ENCODE results near the gene CDC42BPA.
"Not testable (repeated sequence)": the region's sequence is repeated elsewhere in the genome, so short reads cannot be mapped to it uniquely, and the experiment has no call there.

CDC42BPA gene

GRCh38 chr1:227260433-227260832 is 57.9 kb downstream of the CDC42BPA start:
- no peak for FAIRE-seq

GRCh38 chr1:227257964-227258363 is 60.3 kb downstream of the CDC42BPA start:
- FAIRE-seq = no peak

GRCh38 chr1:227255086-227255732 is 63.1 kb downstream of the CDC42BPA start:
- FAIRE-seq = no peak

- FAIRE-seq = no peak
Measured at GRCh38 chr1:227253065-227253464, 65.2 kb downstream of the CDC42BPA start.

- FAIRE-seq = no peak
Measured at GRCh38 chr1:227245613-227246320, 72.5 kb downstream of the CDC42BPA start.

GRCh38 chr1:227244339-227245118 is 73.8 kb downstream of the CDC42BPA start:
- no peak for FAIRE-seq

GRCh38 chr1:227242811-227243682 is 75.2 kb downstream of the CDC42BPA start:
- FAIRE-seq = no peak

GRCh38 chr1:227240983-227241382 is 77.3 kb downstream of the CDC42BPA start:
- no peak for FAIRE-seq

- FAIRE-seq = no peak
Measured at GRCh38 chr1:227234998-227235405, 83.3 kb downstream of the CDC42BPA start.

- FAIRE-seq = not testable (repeated sequence)
Measured at GRCh38 chr1:227231128-227231527, 87.2 kb downstream of the CDC42BPA start.

- FAIRE-seq = no peak
Measured at GRCh38 chr1:227228201-227228600, 90.1 kb downstream of the CDC42BPA start.

GRCh38 chr1:227227761-227228160 is 90.5 kb downstream of the CDC42BPA start:
- FAIRE-seq = no peak

- FAIRE-seq = no peak
Measured at GRCh38 chr1:227225715-227226346, 92.5 kb downstream of the CDC42BPA start.

GRCh38 chr1:227223171-227223806 is 95.0 kb downstream of the CDC42BPA start:
- no peak for FAIRE-seq

GRCh38 chr1:227219715-227220292 is 98.5 kb downstream of the CDC42BPA start:
- no peak for FAIRE-seq

GRCh38 chr1:227218870-227219573 is 99.3 kb downstream of the CDC42BPA start:
- FAIRE-seq = no peak

- FAIRE-seq = no peak
Measured at GRCh38 chr1:227215863-227216510, 102.3 kb downstream of the CDC42BPA start.

- peak; percentile 54 for FAIRE-seq
Measured at GRCh38 chr1:227214207-227214606, 104.1 kb downstream of the CDC42BPA start.

- FAIRE-seq = no peak
Measured at GRCh38 chr1:227213426-227213825, 104.9 kb downstream of the CDC42BPA start.

GRCh38 chr1:227212164-227212563 is 106.1 kb downstream of the CDC42BPA start:
- no peak for FAIRE-seq

Data from endometrium (tissue), 2 donors.